PC-3 (cell line): ENCODE data around the gene CFAP20DC.

ENCODE experiments used
- EZH2phosphoT487 ChIP-seq: fragments of 300-600 bp; sonication (generic); IDR thresholded peaks from 2 replicates; pipeline ENCODE4 v1.6.1; 2018; ENCODE audit warnings: mild to moderate bottlenecking, antibody characterized with exemption, low read length, borderline replicate concordance
- TF ChIP-seq, protein P1 (sequence below): fragments of 300-600 bp; sonication (generic); conservative IDR thresholded peaks from 2 replicates; pipeline ENCODE4 v1.5.1; 2017; ENCODE audit warnings: antibody characterized with exemption, low read depth, mild to moderate bottlenecking, low read length

DNA sequence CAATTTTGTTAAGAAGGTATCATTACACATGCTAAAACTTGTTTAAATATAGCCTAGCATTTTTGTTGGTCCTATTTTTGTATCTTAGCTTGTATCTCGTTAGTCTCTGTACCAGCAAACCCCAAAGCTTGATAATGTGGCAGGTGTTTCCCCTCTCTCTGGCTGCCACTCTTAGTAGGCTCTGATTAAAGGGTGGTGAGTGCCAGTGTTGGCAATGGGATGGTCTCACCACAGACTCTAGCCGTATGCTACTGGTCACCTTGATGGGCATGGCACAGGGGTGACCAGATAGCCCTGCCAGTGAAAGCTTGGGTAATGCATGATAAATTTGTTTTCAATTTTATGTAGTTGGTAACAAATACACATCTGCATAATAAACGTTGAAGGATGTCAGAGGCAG lies 188.3 kb downstream of the CFAP20DC start:
- TF ChIP-seq, protein P1, sequence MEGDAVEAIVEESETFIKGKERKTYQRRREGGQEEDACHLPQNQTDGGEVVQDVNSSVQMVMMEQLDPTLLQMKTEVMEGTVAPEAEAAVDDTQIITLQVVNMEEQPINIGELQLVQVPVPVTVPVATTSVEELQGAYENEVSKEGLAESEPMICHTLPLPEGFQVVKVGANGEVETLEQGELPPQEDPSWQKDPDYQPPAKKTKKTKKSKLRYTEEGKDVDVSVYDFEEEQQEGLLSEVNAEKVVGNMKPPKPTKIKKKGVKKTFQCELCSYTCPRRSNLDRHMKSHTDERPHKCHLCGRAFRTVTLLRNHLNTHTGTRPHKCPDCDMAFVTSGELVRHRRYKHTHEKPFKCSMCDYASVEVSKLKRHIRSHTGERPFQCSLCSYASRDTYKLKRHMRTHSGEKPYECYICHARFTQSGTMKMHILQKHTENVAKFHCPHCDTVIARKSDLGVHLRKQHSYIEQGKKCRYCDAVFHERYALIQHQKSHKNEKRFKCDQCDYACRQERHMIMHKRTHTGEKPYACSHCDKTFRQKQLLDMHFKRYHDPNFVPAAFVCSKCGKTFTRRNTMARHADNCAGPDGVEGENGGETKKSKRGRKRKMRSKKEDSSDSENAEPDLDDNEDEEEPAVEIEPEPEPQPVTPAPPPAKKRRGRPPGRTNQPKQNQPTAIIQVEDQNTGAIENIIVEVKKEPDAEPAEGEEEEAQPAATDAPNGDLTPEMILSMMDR: no peak
- TF ChIP-seq EZH2phosphoT487: no peak
